Activated CD4-positive, alpha-beta T cell treated with anti-CD3 and anti-CD28 coated beads for 48 hours (primary cell): ENCODE measurements around the gene SPECC1.
"Not testable (repeated sequence)": the region's sequence is repeated elsewhere in the genome, so short reads cannot be mapped to it uniquely, and the experiment has no call there.

Experiments
- DNase-seq: peaks from one replicate; pipeline ENCODE4 v3.0.0-alpha.2; 2020

SPECC1 gene

GRCh38 chr17:20187049-20187448 lies 177.9 kb downstream of the SPECC1 start:
- DNase-seq, result no peak

DNA sequence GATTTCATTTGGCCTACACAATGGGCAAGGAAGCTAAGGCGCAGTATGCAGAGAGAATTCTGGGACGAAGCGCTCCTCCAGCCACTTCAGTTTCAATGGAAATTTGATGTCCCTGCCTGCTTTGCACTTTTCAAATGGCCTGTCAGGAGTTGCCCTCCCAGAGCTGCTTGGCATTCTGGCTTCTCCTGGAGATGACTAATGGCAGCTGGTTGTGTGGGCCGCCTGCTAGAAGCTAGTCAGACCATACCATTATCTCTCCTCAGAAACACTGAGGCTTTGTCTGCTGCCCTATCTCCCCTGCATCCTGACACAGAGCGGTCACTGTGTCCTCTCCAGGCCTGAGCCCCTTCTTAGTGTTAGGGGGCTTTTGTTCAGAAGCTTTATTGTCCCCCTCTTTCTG lies 180.1 kb downstream of the SPECC1 start:
- DNase-seq, result no peak

GRCh38 chr17:20189979-20190378 lies 180.8 kb downstream of the SPECC1 start:
- no peak for DNase-seq

- DNase-seq, result no peak
Observed at GRCh38 chr17:20190605-20191004, 181.4 kb downstream of the SPECC1 start.

DNA sequence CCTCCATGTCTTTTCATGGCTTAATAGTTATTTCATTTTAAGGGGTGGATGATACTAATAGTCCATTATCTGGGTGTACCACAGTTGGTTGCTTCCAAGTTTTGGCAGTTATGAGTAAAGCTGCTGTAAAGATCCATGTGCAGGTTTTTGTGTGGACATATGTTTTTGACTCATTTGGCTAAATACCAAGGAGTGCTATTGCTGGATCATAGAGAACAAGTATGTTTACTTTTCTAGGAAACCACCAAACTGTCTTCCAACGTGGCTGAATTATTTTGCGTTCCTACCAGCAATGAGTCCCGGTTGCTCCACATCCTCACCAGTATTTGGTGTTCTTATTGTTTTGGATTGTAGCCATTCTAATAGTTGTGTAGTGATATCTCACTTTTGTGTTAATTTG lies 181.9 kb downstream of the SPECC1 start:
- DNase-seq, result no peak

GRCh38 chr17:20196286-20196685 lies 187.1 kb downstream of the SPECC1 start:
- DNase-seq, result not testable (repeated sequence)

GRCh38 chr17:20197272-20197926 lies 188.2 kb downstream of the SPECC1 start:
- DNase-seq, result no peak

- DNase-seq, result no peak
Observed at GRCh38 chr17:20200016-20200795, 191.0 kb downstream of the SPECC1 start.

GRCh38 chr17:20200865-20201458 lies 191.8 kb downstream of the SPECC1 start:
- no peak for DNase-seq

GRCh38 chr17:20202141-20202621 lies 193.0 kb downstream of the SPECC1 start:
- no peak for DNase-seq

DNA sequence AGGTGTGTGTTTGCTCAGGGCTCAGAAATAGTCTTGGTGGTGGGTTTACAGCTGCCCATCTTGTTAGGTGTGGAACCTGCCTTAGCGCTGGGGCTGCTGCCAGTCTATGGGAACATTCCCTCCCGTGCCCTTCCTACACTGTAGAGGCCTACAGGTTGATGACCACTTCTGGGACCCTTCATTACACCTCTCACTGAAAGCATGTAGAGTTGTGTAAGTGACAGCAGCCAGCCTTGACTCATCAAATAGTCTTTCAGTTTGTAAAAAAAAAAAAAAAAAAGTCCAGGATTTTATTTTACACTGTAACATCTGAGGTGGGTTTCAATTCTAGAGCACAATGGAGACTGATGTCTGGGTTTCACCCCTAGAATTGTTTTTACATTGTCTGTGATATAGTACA lies 193.9 kb downstream of the SPECC1 start:
- no peak for DNase-seq

GRCh38 chr17:20203761-20204263 lies 194.7 kb downstream of the SPECC1 start:
- no peak for DNase-seq

DNA sequence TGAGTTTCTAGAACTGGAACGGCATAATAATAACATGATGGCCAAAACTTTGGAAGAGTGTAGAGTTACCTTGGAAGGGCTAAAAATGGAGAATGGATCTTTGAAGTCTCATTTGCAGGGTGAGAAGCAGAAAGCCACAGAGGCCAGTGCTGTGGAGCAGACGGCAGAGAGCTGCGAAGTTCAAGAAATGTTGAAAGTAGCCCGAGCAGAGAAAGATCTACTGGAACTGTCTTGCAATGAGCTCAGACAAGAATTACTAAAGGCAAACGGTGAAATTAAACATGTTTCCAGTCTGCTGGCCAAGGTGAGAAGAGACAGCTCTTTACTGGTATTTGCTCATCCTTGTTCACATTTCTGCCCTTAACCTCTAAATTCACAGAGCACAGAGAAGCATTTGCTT lies 196.4 kb downstream of the SPECC1 start:
- DNase-seq, result no peak

DNA sequence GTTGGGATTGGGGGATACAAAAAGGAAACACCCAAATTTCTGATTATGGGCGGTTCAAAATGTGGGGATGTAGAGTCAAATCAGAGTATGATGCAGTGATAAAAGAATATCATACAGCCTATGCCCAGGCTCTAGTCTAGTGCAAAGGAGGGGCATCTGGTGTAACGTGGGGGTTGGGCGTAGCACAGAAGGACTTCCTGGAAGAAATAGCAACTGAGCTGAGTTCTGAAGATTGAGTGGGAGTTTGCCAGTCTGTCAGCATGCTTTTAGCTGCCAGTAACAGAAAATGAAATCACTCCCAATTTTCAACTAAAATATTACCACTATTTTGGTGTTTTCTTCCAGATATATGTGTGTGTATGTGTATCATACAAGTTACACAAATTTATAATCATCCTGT lies 196.9 kb downstream of the SPECC1 start:
- peak; percentile 58 for DNase-seq

- no peak for DNase-seq
Observed at GRCh38 chr17:20206591-20206990, 197.4 kb downstream of the SPECC1 start.

DNA sequence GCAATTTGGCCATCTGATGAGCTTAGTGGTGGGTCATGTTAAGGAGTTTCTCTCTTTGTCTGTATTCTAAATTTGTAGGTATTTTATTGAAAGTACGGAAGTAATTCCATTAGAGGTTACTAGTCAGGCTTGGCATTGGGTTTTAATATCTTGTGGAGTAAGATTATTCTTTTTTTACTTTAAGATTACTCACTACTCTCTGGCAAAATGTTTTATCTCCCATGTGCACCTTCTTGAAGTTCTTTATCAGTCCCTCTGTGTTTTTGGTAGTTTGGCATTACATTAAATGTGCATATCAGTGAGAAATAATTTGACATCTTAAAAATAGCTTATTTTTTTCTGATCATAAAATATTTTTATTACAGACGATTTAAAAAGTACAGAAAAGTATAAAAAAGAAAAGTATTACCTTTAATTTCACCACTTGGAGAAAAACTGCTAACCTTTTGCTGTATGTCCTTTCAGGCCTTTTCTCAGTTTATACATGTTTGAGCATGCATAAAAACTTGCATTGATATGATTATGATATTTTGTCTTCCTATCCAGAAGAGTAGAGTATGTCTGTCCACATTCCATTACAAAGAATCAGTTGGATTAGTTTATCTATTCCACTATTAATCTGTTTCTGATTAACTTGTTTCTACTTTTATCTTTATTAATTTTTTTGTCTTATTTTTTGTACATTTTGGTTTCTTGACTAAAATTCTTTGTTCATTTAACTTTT lies 198.3 kb downstream of the SPECC1 start:
- no peak for DNase-seq

DNA sequence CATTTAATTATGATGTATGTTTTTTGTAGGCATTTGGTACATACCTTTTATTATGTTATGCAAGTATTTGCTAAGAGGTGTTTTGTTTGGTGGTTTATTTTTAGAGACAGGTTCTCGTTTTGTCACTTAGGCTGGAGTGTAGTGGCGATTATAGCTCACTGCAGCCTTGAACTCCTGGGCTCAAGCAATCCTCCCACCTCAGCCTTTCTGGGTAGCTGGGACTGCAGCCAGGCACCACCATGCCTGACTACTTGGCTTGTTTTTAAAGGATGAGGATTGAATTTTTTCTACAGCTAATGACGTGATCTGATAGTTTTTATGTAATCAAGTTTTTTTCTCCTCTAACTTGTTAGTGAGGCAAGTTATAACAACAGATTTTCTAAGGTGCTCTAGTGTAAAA lies 199.6 kb downstream of the SPECC1 start:
- DNase-seq, result no peak

GRCh38 chr17:20210180-20210579 lies 201.0 kb downstream of the SPECC1 start:
- DNase-seq, result no peak

DNA sequence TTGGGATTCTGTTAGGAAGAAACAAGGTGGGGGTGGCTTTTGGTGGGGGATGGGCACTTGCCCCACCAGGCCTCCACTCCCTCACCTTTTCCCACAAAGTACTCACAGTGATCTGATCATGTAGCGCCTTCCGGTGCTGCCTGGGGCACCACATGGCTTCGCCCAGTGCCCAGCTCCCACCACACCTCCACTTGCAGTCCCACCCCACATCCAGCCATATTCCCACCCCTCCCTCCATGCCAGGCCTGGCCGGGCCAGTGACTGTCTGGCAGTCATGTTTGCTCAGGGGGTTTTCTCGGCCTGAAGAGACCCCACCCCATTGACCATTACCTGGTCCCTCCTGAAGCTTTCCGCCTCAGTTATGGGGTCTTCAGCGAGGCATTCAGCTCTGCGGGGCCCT lies 201.5 kb downstream of the SPECC1 start:
- no peak for DNase-seq

GRCh38 chr17:20211246-20211645 lies 202.1 kb downstream of the SPECC1 start:
- no peak for DNase-seq

DNA sequence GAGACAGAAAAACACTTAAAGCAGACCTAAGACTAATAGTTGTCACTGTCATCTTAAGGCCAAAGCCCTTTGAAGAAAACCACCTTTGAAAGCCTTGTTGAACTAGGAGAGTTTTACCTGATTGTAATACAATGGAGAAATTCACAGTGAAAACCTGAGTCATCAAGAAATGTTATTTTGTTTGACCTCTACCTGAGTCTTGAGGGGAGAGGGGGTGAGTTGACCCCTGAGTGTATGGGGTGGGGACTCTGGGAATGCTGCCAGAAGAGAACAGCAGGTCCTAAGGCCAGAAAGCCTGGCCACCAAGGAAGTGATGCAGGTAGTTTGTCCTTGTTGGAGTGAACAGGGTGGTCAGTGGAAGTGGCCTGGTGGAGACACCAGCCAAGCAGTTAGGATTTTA lies 204.3 kb downstream of the SPECC1 start:
- DNase-seq, result no peak

DNA sequence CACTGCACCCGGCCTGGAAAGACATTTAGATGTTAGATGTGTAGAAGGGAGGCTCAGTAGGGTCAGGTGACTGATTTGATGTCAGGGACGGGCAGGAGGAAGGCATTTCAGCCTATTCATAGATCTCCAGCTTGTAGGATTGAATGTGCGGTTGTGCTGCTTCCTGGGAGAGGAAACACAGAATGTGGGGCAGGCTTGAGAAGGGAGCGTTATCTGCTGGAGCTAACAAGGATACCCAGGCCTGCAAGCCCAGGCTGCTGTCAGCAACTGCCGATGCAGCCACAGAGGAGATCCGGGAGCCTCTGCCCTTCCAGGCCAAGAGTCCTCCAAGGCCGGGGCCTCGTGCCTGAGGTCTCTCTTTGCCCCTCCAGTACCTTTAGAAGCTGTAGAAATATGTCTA lies 205.6 kb downstream of the SPECC1 start:
- DNase-seq, result no peak

DNA sequence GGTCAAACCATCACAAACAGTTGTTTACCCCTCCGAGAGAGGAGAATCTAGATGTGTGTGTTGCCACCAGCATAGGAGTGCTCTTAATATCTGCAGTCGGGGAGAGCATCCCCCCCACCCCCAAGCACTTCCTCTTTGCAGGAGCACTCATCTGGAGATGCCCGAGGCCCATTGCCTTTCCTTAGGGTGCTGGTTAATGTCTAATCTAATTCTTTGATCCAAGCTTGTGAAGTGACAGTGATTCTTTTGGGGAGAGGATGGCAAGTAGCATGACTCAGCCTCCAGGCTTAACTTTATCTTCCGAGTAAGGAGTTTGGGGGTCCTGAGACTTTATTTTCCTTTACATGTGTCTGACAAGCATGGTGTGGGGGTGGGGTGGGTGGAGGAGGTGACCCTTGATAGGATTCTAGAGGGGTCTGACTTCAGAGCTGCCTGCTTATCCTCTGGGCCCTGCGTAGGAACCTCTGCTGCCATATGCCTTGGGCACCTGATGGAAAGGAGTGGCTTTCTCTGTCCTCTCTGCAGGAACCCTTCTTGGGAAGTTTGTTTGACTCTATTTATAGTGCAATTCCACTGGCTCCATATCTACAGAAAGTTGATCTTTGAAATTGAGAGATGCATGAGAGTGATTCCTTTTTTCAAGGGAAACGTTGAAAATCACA lies 207.1 kb downstream of the SPECC1 start:
- DNase-seq, result no peak
